Measurements from ENCODE around the gene KAZN. TPM values are rescaled to one million over a fixed set of nuclear protein-coding genes. Genes with fewer than 3 reads are reported as not detected.

The KAZN gene
- polyA plus RNA-seq = 23.2 and 23.4 TPM in 2 replicates

DNA sequence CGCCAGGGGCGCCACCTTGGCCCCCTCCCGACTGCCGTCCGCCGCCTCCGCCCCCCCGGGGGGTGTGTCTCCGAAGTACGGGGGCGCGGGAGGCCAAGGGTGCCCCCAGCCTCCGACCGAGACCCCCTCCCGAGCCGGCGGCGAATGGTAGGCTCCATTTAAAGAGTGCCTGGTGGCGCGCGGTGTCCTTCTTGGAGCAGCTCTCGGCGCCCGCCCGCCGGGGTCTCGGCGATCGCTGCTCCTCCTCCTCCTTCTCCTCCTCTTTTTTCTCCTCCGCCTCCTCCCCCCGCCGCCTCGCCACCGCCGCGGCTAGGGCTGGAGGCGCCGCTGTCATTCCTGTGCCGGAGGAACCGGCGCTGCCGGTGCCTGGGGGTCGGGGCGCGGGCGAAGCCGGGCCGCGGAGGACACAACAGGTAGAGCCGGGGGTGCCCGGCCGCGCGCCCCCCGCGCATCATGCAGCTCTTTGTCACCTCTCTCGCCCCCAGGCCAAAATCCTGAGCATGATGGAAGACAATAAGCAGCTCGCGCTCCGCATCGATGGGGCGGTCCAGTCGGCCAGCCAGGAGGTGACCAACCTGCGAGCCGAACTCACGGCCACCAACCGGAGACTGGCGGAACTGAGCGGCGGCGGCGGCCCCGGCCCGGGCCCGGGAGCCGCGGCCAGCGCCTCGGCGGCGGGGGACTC is at the start of gene KAZN:
Gene KAZN, plus strand, starts transcription at position 188 of the 685 bp plus-strand sequence.

DNA sequence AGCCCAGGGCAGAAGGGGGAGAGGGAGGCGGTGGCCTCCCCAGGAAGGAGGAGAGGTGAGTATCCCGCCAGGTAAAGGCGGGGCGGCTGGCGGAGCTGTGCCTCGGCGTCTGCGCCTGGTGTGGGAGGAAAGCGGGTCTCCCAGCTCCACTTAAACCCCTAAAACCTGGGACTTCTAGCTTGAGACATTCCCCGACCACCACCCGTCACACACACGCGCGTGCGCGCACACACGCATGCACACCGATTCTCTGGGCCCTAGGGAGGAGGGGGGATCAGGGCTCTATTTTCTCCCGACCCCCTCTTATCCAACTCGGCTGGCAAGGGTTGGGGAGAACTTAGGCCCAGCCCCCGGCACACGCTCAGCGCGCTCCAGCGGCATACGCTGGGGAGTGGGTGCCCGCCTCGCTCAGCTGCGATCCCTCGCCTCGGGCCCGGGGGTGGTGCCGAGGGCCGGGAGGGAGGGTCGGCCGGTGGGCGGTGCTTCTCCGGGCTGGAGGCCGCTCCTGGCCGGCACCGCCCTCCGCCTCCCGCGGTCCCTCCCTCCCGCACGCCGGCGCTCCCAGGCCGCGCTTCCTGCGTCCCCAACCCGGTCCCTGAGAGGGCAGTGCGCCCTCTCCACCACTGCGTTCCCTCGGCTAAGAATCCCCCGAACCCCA is 554.8 kb downstream of the KAZN start, which contains the start of gene TMEM51:
Gene TMEM51, plus strand, starts transcription at position 564 of the 658 bp plus-strand sequence. CDS start 61,341 bp downstream, outside the sequence.

Measured in Purkinje cell (primary cell).